GM15510 (cell line): ENCODE data around the gene MUTYH.

Experiments used
- POLR2A ChIP-seq: IDR thresholded peaks from 3 replicates; pipeline ENCODE4 v1.6.1; 2011; ENCODE audit warnings: borderline replicate concordance; ENCODE audit not compliant: insufficient read length; ENCODE audit errors: extremely low read depth

Gene MUTYH

GRCh38 chr1:45356186-45356585 is 15.9 kb upstream of the MUTYH start:
- no peak for TF ChIP-seq POLR2A

- no peak for TF ChIP-seq POLR2A
These were observed 15.4 kb upstream of the MUTYH start for GRCh38 chr1:45355683-45356082.

GRCh38 chr1:45354838-45355237 is 14.6 kb upstream of the MUTYH start:
- TF ChIP-seq POLR2A = no peak

- TF ChIP-seq POLR2A = no peak
These were observed 13.4 kb upstream of the MUTYH start for GRCh38 chr1:45353685-45354084.

- no peak for TF ChIP-seq POLR2A
These were observed 11.3 kb upstream of the MUTYH start for GRCh38 chr1:45351508-45351907.

GRCh38 chr1:45348966-45349677 is 8.9 kb upstream of the MUTYH start:
- no peak for TF ChIP-seq POLR2A

- no peak for TF ChIP-seq POLR2A
These were observed 8.3 kb upstream of the MUTYH start for GRCh38 chr1:45348609-45348965.

- TF ChIP-seq POLR2A = no peak
These were observed 7.8 kb upstream of the MUTYH start for GRCh38 chr1:45348020-45348419.

GRCh38 chr1:45346473-45346872 is 6.2 kb upstream of the MUTYH start:
- no peak for TF ChIP-seq POLR2A

GRCh38 chr1:45345014-45345413 is 4.8 kb upstream of the MUTYH start:
- no peak for TF ChIP-seq POLR2A

GRCh38 chr1:45344499-45344898 is 4.3 kb upstream of the MUTYH start:
- no peak for TF ChIP-seq POLR2A

GRCh38 chr1:45340816-45341466 is 701 bp upstream of the MUTYH start:
- TF ChIP-seq POLR2A = no peak

- no peak for TF ChIP-seq POLR2A
These were observed 2.5 kb downstream of the MUTYH start for GRCh38 chr1:45337630-45338325.

GRCh38 chr1:45335855-45336324 is 4.3 kb downstream of the MUTYH start:
- no peak for TF ChIP-seq POLR2A

- TF ChIP-seq POLR2A = no peak
These were observed 5.7 kb downstream of the MUTYH start for GRCh38 chr1:45334308-45335245.

GRCh38 chr1:45332346-45332720 is 7.9 kb downstream of the MUTYH start:
- TF ChIP-seq POLR2A = no peak
